ENCODE data around the gene CCDC201. TPM values are rescaled to one million over a fixed set of nuclear protein-coding genes. Genes with fewer than 3 reads are reported as not detected.

Gene CCDC201
- total and polyA plus RNA-seq, 8 donors: not detected

- TF ChIP-seq CTCF (IDR thresholded peaks at IDR 0.05) (no peak), EP300 (IDR thresholded peaks at IDR 0.05) (no peak), POLR2AphosphoS5 (IDR thresholded peaks at IDR 0.05) (no peak), POLR2A (IDR thresholded peaks at IDR 0.05) (no peak)
- Histone ChIP-seq H3K9me3 (no peaks in the 10 kb centered on the region), H3K27me3 (peaks cover 8 to 79% (median 35%) of the 10 kb centered on the region in 3 donors), H3K27ac (no peak within 1 kb of the TSS), H3K4me3 (peak within 1 kb of the TSS; percentile 7 to 43 (median 24)), H3K4me1 (peaks cover 9 to 16% (median 11%) of the 10 kb centered on the region in 4 donors), H3K36me3 (no peaks in the 10 kb centered on the region)
- intact Hi-C loops (cut with DNase I; ENCODE audit: low total_unique reads): no loop called here
- DNase-seq: peak in 1 of 2 donors; percentile 57
- 3 to 6% (median 3%) methylated on average over 17 to 73 of the region's 73 CpGs for WGBS, 5 donors
Measured at GRCh38 chr7:45888185-45888992, 15.5 kb upstream of the CCDC201 start, which contains the start of gene IGFBP1. TSS of gene IGFBP1 (plus strand) at chr7:45888488. CDS start at chr7:45888653, 165 bp downstream.

GRCh38 chr7:45886931-45887667 is 14.2 kb upstream of the CCDC201 start:
- TF ChIP-seq EP300 (IDR thresholded peaks at IDR 0.05) (no peak), CTCF (IDR thresholded peaks at IDR 0.05) (no peak), POLR2A (IDR thresholded peaks at IDR 0.05) (no peak), POLR2AphosphoS5 (IDR thresholded peaks at IDR 0.05) (no peak)
- WGBS, 5 donors: 82 to 91% (median 84%) methylated on average over 5 of the region's 5 CpGs
- Histone ChIP-seq H3K27ac (no peak overlapping the region), H3K27me3 (peaks cover 8 to 78% (median 35%) of the 10 kb centered on the region in 3 donors), H3K9me3 (no peaks in the 10 kb centered on the region), H3K4me3 (no peak overlapping the region), H3K4me1 (peaks cover 9 to 16% (median 11%) of the 10 kb centered on the region in 4 donors), H3K36me3 (no peaks in the 10 kb centered on the region)
- no peak for DNase-seq
- intact Hi-C loops (cut with DNase I; ENCODE audit: low total_unique reads): no loop called here

GRCh38 chr7:45885264-45885882 is 12.5 kb upstream of the CCDC201 start:
- Histone ChIP-seq H3K36me3 (no peaks in the 10 kb centered on the region), H3K9me3 (no peaks in the 10 kb centered on the region), H3K27ac (no peak overlapping the region), H3K4me1 (peaks cover 9 to 16% (median 11%) of the 10 kb centered on the region in 4 donors), H3K27me3 (peaks cover 8 to 73% (median 35%) of the 10 kb centered on the region in 3 donors), H3K4me3 (no peak overlapping the region)
- no peak for DNase-seq
- 43 to 56% (median 51%) methylated on average over 7 of the region's 7 CpGs for WGBS, 5 donors
- intact Hi-C loops (cut with DNase I; ENCODE audit: low total_unique reads): no loop called here
- TF ChIP-seq CTCF (IDR thresholded peaks at IDR 0.05) (no peak), POLR2A (IDR thresholded peaks at IDR 0.05) (no peak), POLR2AphosphoS5 (IDR thresholded peaks at IDR 0.05) (no peak), EP300 (IDR thresholded peaks at IDR 0.05) (no peak)

GRCh38 chr7:45884136-45884535 is 11.3 kb upstream of the CCDC201 start:
- TF ChIP-seq CTCF (IDR thresholded peaks at IDR 0.05) (no peak), POLR2A (IDR thresholded peaks at IDR 0.05) (no peak), EP300 (IDR thresholded peaks at IDR 0.05) (no peak), POLR2AphosphoS5 (IDR thresholded peaks at IDR 0.05) (no peak)
- intact Hi-C loops (cut with DNase I; ENCODE audit: low total_unique reads): no loop called here
- WGBS, 5 donors: 81 to 88% (median 84%) methylated on average over 4 of the region's 4 CpGs

More at GRCh38 chr7:45884136-45884535, 11.3 kb upstream of the CCDC201 start:
- no peak for DNase-seq
- no peak overlapping the region for H3K4me3 ChIP-seq
- no peak overlapping the region for H3K27ac ChIP-seq
- H3K27me3 ChIP-seq: peaks cover 8 to 60% (median 25%) of the 10 kb centered on the region in 3 donors
- H3K36me3 ChIP-seq: no peaks in the 10 kb centered on the region
- peaks cover 0 to 6% (median 2%) of the 10 kb centered on the region in 4 donors for H3K9me3 ChIP-seq
- H3K4me1 ChIP-seq: peaks cover 9 to 13% (median 11%) of the 10 kb centered on the region in 4 donors
